H9 (cell line): Measurements from ENCODE around the gene SCYGR1. TPM values are rescaled to one million over a fixed set of nuclear protein-coding genes. Genes with fewer than 3 reads are reported as not detected.

Experiments
- DNase-seq: peaks from one replicate; pipeline ENCODE4 v3.0.0-alpha.2; 2017
- H2AFZ ChIP-seq: one replicate; pipeline ENCODE4 v1.6.1; 2013; ENCODE audit warnings: mild to moderate bottlenecking, low read length, control low read depth, moderate library complexity
- H2AK5ac ChIP-seq: 2 replicates; pipeline ENCODE4 v1.6.1; 2013; ENCODE audit warnings: low read length, control low read depth, mixed read lengths; ENCODE audit not compliant: insufficient read length
- H2BK120ac ChIP-seq: one replicate; pipeline ENCODE4 v1.6.1; 2013; ENCODE audit warnings: low read depth, mild to moderate bottlenecking, low read length, control low read depth, inconsistent platforms; ENCODE audit not compliant: poor library complexity, severe bottlenecking
- H2BK12ac ChIP-seq: 2 replicates; pipeline ENCODE4 v1.6.1; 2013; ENCODE audit warnings: low read length, control low read depth, mixed read lengths, low read depth; ENCODE audit not compliant: insufficient read length
- H2BK15ac ChIP-seq: 2 replicates; pipeline ENCODE4 v1.6.1; 2013; ENCODE audit warnings: low read depth, low read length, control low read depth
- H2BK20ac ChIP-seq: one replicate; pipeline ENCODE4 v1.6.1; 2013; ENCODE audit warnings: low read depth, mild to moderate bottlenecking, low read length, control low read depth, inconsistent platforms; ENCODE audit not compliant: poor library complexity, severe bottlenecking
- H2BK5ac ChIP-seq: 2 replicates; pipeline ENCODE4 v1.6.1; 2013; ENCODE audit warnings: low read length, control low read depth, mixed read lengths; ENCODE audit not compliant: insufficient read length
- H3K14ac ChIP-seq: 2 replicates; pipeline ENCODE4 v1.6.1; 2013; ENCODE audit warnings: low read length, control low read depth; ENCODE audit not compliant: insufficient read depth
- H3K18ac ChIP-seq: 2 replicates; pipeline ENCODE4 v1.6.1; 2013; ENCODE audit warnings: low read depth, mild to moderate bottlenecking, mixed read lengths, low read length, control low read depth; ENCODE audit not compliant: insufficient read length
- H3K23ac ChIP-seq: 2 replicates; pipeline ENCODE4 v1.6.1; 2013; ENCODE audit warnings: low read length, control low read depth, mixed read lengths, low read depth; ENCODE audit not compliant: insufficient read length
- H3K23me2 ChIP-seq: 2 replicates; pipeline ENCODE4 v1.6.1; 2013; ENCODE audit warnings: low read depth, mild to moderate bottlenecking, mixed read lengths, low read length, control low read depth; ENCODE audit not compliant: insufficient read length, poor library complexity, severe bottlenecking
- H3K27ac ChIP-seq: 2 replicates; pipeline ENCODE4 v1.5.1; 2013; ENCODE audit warnings: low read length, control low read depth, mixed read lengths, low read depth; ENCODE audit not compliant: insufficient read length
- H3K27me3 ChIP-seq: 2 replicates; pipeline ENCODE4 v1.6.1; 2013; ENCODE audit warnings: low read length, control low read depth, inconsistent platforms; ENCODE audit not compliant: insufficient read depth
- H3K4ac ChIP-seq: 2 replicates; pipeline ENCODE4 v1.6.1; 2013; ENCODE audit warnings: low read depth, mild to moderate bottlenecking, control low read depth, inconsistent platforms, low read length, moderate library complexity
- H3K4me1 ChIP-seq: 2 replicates; pipeline ENCODE4 v1.6.1; 2013; ENCODE audit warnings: low read length, control low read depth, inconsistent platforms; ENCODE audit not compliant: insufficient read depth
- H3K4me2 ChIP-seq: 2 replicates; pipeline ENCODE4 v1.6.1; 2013; ENCODE audit warnings: low read length, control low read depth, mixed read lengths; ENCODE audit not compliant: insufficient read length, insufficient read depth
- H3K56ac ChIP-seq: 2 replicates; pipeline ENCODE4 v1.6.1; 2013; ENCODE audit warnings: low read depth, mild to moderate bottlenecking, mixed read lengths, low read length, control low read depth; ENCODE audit not compliant: insufficient read length
- H3K79me1 ChIP-seq: 2 replicates; pipeline ENCODE4 v1.6.1; 2013; ENCODE audit warnings: low read depth, mild to moderate bottlenecking, moderate library complexity, low read length, control low read depth, inconsistent platforms; ENCODE audit not compliant: insufficient read depth, poor library complexity, severe bottlenecking
- H3K79me2 ChIP-seq: 2 replicates; pipeline ENCODE4 v1.6.1; 2013; ENCODE audit warnings: low read length, control low read depth, inconsistent platforms; ENCODE audit not compliant: insufficient read depth
- H3K9ac ChIP-seq: 2 replicates; pipeline ENCODE4 v1.6.1; 2013; ENCODE audit warnings: low read length, control low read depth, mixed read lengths; ENCODE audit not compliant: insufficient read length; ENCODE audit errors: extremely low read depth
- H3K9me3 ChIP-seq: one replicate; pipeline ENCODE4 v1.6.1; 2013; ENCODE audit warnings: low read depth, low read length, inconsistent platforms; ENCODE audit not compliant: control insufficient read depth
- H3T11ph ChIP-seq: one replicate; pipeline ENCODE4 v1.6.1; 2013; ENCODE audit warnings: mild to moderate bottlenecking, low read length, control low read depth, inconsistent platforms
- H4K20me1 ChIP-seq: one replicate; pipeline ENCODE4 v1.6.1; 2013; ENCODE audit not compliant: control insufficient read depth, insufficient read length, insufficient read depth
- H4K5ac ChIP-seq: 2 replicates; pipeline ENCODE4 v1.6.1; 2013; ENCODE audit warnings: low read depth, mild to moderate bottlenecking, mixed read lengths, low read length, control low read depth; ENCODE audit not compliant: insufficient read length
- H4K8ac ChIP-seq: replicated peaks from 2 replicates; pipeline ENCODE4 v1.6.1; 2013; ENCODE audit warnings: low read length, control low read depth, mixed read lengths, low read depth; ENCODE audit not compliant: insufficient read length
- H4K91ac ChIP-seq: 2 replicates; pipeline ENCODE4 v1.6.1; 2013; ENCODE audit warnings: low read depth, mild to moderate bottlenecking, moderate library complexity, mixed read lengths, low read length, control low read depth; ENCODE audit not compliant: insufficient read length
- H3K27ac Mint-ChIP-seq, 3 experiments: 2 replicates in 2 of 3; 3 replicates in 1 of 3; pipeline ENCODE4 v1.8.0; 2020 to 2021; ENCODE audit warnings: mixed read lengths in 3 of 3, mild to moderate bottlenecking in 1 of 3, moderate library complexity in 1 of 3
- H3K27me3 Mint-ChIP-seq: 2 replicates; pipeline ENCODE4 v1.8.0; 2021; ENCODE audit warnings: low read depth, mild to moderate bottlenecking, moderate library complexity, mixed read lengths
- H3K36me3 Mint-ChIP-seq, 3 experiments: 2 replicates in 2 of 3; 3 replicates in 1 of 3; pipeline ENCODE4 v1.8.0; 2020 to 2021; ENCODE audit warnings: low read depth in 3 of 3, mixed read lengths in 3 of 3; ENCODE audit not compliant: insufficient read depth in 1 of 3
- H3K4me1 Mint-ChIP-seq, 2 experiments: 2 replicates each; pipeline ENCODE4 v1.8.0; 2020; ENCODE audit warnings: mixed read lengths in 2 of 2
- H3K4me3 Mint-ChIP-seq, 2 experiments: 2 replicates in 1 of 2; 3 replicates in 1 of 2; pipeline ENCODE4 v1.8.0; 2020 to 2021; ENCODE audit warnings: mild to moderate bottlenecking in 2 of 2, mixed read lengths in 2 of 2, moderate library complexity in 1 of 2
- H3K9me3 Mint-ChIP-seq, 2 experiments: 2 replicates in 1 of 2; 3 replicates in 1 of 2; pipeline ENCODE4 v1.8.0; 2020; ENCODE audit warnings: mild to moderate bottlenecking in 2 of 2, mixed read lengths in 2 of 2, moderate library complexity in 1 of 2
- CTCF ChIP-seq: fragments of 200-600 bp; sonication (generic); conservative IDR thresholded peaks from 3 replicates; pipeline ENCODE4 v1.8.0; 2021; ENCODE audit warnings: antibody characterized with exemption, mild to moderate bottlenecking
- WGBS: extraction: QIAGEN DNeasy Blood & Tissue Kit; methylation state at CpG from one replicate; pipeline ENCODE4 v1.1.7; 2013; ENCODE audit warnings: missing lambda C conversion rate, low lambda C conversion rate, mixed read lengths; ENCODE audit not compliant: insufficient read length; ENCODE audit errors: extremely low coverage; 5-methylcytosine and 5-hydroxymethylcytosine counted together
- total RNA-seq: library from RNA; stranded (reverse); gene quantifications from 2 replicates; pipeline ENCODE4 v1.2.1, GENCODE V29; 2021

The SCYGR1 gene
- total RNA-seq, 1 experiment from 2014 or later = not detected

- Histone ChIP-seq H4K8ac (no peak overlapping the region), H3K56ac (no peak overlapping the region), H3K27ac (no peak overlapping the region), H3K18ac (no peak overlapping the region), H2BK120ac (no peak overlapping the region), H3K27me3 (no peaks in the 10 kb centered on the region), H4K91ac (no peak overlapping the region), H2BK15ac (no peak overlapping the region), H3K4me1 (no peaks in the 10 kb centered on the region), H3K79me2 (no peaks in the 10 kb centered on the region), H2BK20ac (no peak overlapping the region), H3K9me3 (no peaks in the 10 kb centered on the region), H3K79me1 (no peaks in the 10 kb centered on the region), H2BK12ac (no peak overlapping the region), H3K23me2 (no peaks in the 10 kb centered on the region), H3K14ac (no peak overlapping the region), H3T11ph (no peak overlapping the region), H4K20me1 (no peaks in the 10 kb centered on the region), H2AFZ (no peak overlapping the region), H3K23ac (no peak overlapping the region), H3K4me2 (no peak overlapping the region), H4K5ac (no peak overlapping the region), H3K4ac (no peak overlapping the region), H3K9ac (no peak overlapping the region), H2AK5ac (no peak overlapping the region), H2BK5ac (no peak overlapping the region)
- no peak for DNase-seq
- no peak for TF ChIP-seq CTCF
- peaks cover 4 to 5% of the 10 kb centered on the region in 2 experiments; a peak in 3 of 4 replicates for H3K4me1 Mint-ChIP-seq
- H3K36me3 Mint-ChIP-seq = no peaks in the 10 kb centered on the region
- H3K9me3 Mint-ChIP-seq = no peaks in the 10 kb centered on the region
- no peak overlapping the region for H3K27ac Mint-ChIP-seq
- H3K27me3 Mint-ChIP-seq = no peaks in the 10 kb centered on the region
- WGBS = no CpG with 5 or more reads among the region's 3 CpGs
- no peak overlapping the region for H3K4me3 Mint-ChIP-seq
Measured at GRCh38 chr2:227410191-227410590, 22.4 kb upstream of the SCYGR1 start.
